ENCODE measurements around the gene MINDY4. TPM values are rescaled to one million over a fixed set of nuclear protein-coding genes. Genes with fewer than 3 reads are reported as not detected.

Gene MINDY4
- total and polyA plus RNA-seq, 7 experiments from 2014 or later: 0.41 to 1.5 (median 0.91) TPM

DNA sequence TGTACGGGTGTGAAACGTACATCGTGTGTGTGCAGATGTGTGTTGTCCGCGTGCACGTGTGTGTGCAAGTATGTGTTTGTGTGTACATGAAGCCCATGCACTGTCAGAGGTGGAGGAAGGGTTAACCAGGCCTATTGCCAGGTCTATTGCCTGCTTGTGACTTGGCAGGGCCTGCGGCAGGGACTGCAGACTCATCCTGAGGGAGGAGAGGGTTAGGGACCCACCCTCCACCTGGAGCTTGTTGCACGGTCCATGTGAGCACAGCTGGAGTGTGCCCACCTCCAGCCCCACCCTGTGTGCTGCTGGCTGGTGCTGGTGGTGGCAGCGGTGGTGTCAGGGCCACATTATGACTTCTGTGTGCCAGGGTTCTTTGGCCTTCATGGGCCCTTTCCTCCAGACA, 133.3 kb downstream of the MINDY4 start:
- Mint-ChIP-seq H3K4me1 (peaks cover 0 to 5% (median 0%) of the 10 kb centered on the region in 7 donors), H3K9me3 (peaks cover 0 to 2% (median 0%) of the 10 kb centered on the region in 11 donors), H3K4me3 (no peak overlapping the region), H3K27me3 (no peaks in the 10 kb centered on the region), H3K27ac (no peak overlapping the region), H3K36me3 (no peaks in the 10 kb centered on the region)
- no peaks in the 10 kb centered on the region for H3K36me3 ChIP-seq (ENCODE audit: control insufficient read depth in 2 of 3, insufficient read depth in 3 of 3, low read length in 3 of 3)
- DNase-seq (no peak), ATAC-seq (no peak)
- H3K27me3 ChIP-seq (ENCODE audit: control insufficient read depth in 2 of 2, insufficient read depth in 2 of 2, low read length in 2 of 2): no peaks in the 10 kb centered on the region
- no peaks in the 10 kb centered on the region for H3K4me1 ChIP-seq (ENCODE audit: control insufficient read depth in 2 of 2, insufficient read depth in 2 of 2, low read length in 2 of 2)
- CTCF ChIA-PET: no interaction called here
- H3K9me3 ChIP-seq (ENCODE audit: control insufficient read depth in 2 of 3, low read length in 3 of 3): no peaks in the 10 kb centered on the region
- no peak overlapping the region for H3K27ac ChIP-seq (ENCODE audit: low read depth, low read length)
- intact Hi-C loops (cut with micrococcal nuclease): no loop called here
- POLR2A ChIA-PET: no interaction called here
- no peak overlapping the region for H3K4me3 ChIP-seq (ENCODE audit: low read length)

DNA sequence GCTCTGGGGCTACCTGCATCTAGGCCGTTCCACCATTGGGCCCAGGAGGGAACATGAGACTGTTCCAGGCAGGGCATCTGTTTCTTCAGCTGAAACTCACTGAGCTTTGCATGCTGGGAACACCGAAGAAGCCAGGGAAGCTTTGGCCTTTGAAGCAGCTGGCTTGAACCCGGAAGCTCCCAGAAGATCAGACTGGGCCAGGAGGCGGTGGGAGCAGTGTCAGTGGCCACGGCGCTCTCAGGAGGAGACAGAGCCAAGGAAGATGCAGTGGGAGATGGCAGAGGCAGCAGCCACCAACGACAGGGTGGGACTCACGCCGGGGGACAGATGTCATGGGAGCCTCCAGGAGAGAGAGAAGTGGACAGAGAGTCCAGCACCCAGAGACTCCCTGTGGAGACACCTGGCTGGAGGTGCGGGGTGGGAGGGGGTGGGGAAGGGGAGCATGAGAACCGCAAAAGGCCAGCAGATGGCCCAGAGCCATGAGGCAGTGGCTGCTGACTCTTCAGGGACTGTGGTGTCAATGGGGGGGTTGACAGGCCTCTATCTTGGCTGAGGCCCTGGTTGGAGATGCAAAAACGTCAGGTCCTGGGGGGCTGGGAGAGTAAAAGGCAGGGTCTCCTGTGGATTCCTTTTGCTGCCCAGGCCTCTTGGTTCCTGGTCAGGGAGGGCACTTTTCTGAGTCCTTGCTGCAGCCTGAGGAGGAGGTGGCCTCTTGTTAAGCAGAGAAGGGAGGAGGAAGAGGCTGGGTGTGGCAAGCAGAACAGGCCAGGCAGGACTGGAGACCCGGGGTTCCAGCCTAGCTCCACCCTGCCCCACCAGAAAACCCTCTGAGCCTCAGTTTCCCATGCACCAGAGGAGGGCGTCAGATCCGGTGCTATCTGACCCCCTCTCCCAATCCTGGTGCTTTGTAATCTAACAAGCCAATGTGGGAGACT, 134.1 kb downstream of the MINDY4 start:
- Histone ChIP-seq H3K27me3 (ENCODE audit: control insufficient read depth in 2 of 2, insufficient read depth in 2 of 2, low read length in 2 of 2) (no peaks in the 10 kb centered on the region), H3K4me3 (ENCODE audit: low read length) (no peak overlapping the region), H3K9me3 (ENCODE audit: control insufficient read depth in 2 of 3, low read length in 3 of 3) (no peaks in the 10 kb centered on the region), H3K27ac (ENCODE audit: low read depth, low read length) (no peak overlapping the region), H3K36me3 (ENCODE audit: control insufficient read depth in 2 of 3, insufficient read depth in 3 of 3, low read length in 3 of 3) (no peaks in the 10 kb centered on the region), H3K4me1 (ENCODE audit: control insufficient read depth in 2 of 2, insufficient read depth in 2 of 2, low read length in 2 of 2) (no peaks in the 10 kb centered on the region)
- intact Hi-C loops (cut with micrococcal nuclease): no loop called here
- H3K4me1 Mint-ChIP-seq: peaks cover 0 to 5% (median 0%) of the 10 kb centered on the region in 7 donors
- no peak overlapping the region for H3K4me3 Mint-ChIP-seq
- H3K27me3 Mint-ChIP-seq: no peaks in the 10 kb centered on the region
- H3K27ac Mint-ChIP-seq: no peak overlapping the region
- H3K9me3 Mint-ChIP-seq: peaks cover 0 to 2% (median 0%) of the 10 kb centered on the region in 11 donors
- H3K36me3 Mint-ChIP-seq: no peaks in the 10 kb centered on the region
- DNase-seq (no peak), ATAC-seq (no peak)
- POLR2A ChIA-PET: no interaction called here
- CTCF ChIA-PET: no interaction called here

DNA sequence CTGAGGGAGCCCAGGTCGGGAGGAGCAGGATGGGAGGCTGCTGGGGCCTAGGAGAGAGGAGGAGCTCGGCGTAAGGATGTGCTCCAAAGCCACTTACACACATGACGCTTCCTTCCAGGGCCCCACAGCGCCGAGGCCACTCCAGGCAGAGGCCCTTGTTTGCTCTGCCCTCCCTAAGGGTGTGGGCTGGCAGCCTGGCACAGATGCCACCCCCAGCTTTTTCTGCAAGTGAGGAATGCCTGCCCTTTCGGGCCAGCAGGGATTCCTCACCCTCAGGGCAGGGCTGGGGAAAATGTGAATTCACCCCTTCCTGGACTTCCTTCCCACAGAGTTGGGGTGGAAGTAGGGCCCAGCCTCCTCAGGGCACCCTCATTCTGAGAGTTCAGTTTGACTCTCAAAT, 134.8 kb downstream of the MINDY4 start:
- ChIA-PET CTCF (no interaction called here), POLR2A (no interaction called here)
- H3K4me1 Mint-ChIP-seq: peaks cover 0 to 5% (median 0%) of the 10 kb centered on the region in 7 donors
- H3K36me3 Mint-ChIP-seq: no peaks in the 10 kb centered on the region
- no peak overlapping the region for H3K4me3 ChIP-seq (ENCODE audit: low read length)
- H3K36me3 ChIP-seq (ENCODE audit: control insufficient read depth in 2 of 3, insufficient read depth in 3 of 3, low read length in 3 of 3): no peaks in the 10 kb centered on the region
- no peak for ATAC-seq
- no peaks in the 10 kb centered on the region for H3K27me3 Mint-ChIP-seq
- peaks cover 0 to 2% (median 0%) of the 10 kb centered on the region in 11 donors for H3K9me3 Mint-ChIP-seq
- no peaks in the 10 kb centered on the region for H3K27me3 ChIP-seq (ENCODE audit: control insufficient read depth in 2 of 2, insufficient read depth in 2 of 2, low read length in 2 of 2)
- DNase-seq: no peak
- H3K27ac Mint-ChIP-seq: no peak overlapping the region
- H3K4me3 Mint-ChIP-seq: no peak overlapping the region
- no peaks in the 10 kb centered on the region for H3K9me3 ChIP-seq (ENCODE audit: control insufficient read depth in 2 of 3, low read length in 3 of 3)
- intact Hi-C loops (cut with micrococcal nuclease): no loop called here
- no peak overlapping the region for H3K27ac ChIP-seq (ENCODE audit: low read depth, low read length)
- H3K4me1 ChIP-seq (ENCODE audit: control insufficient read depth in 2 of 2, insufficient read depth in 2 of 2, low read length in 2 of 2): no peaks in the 10 kb centered on the region

DNA sequence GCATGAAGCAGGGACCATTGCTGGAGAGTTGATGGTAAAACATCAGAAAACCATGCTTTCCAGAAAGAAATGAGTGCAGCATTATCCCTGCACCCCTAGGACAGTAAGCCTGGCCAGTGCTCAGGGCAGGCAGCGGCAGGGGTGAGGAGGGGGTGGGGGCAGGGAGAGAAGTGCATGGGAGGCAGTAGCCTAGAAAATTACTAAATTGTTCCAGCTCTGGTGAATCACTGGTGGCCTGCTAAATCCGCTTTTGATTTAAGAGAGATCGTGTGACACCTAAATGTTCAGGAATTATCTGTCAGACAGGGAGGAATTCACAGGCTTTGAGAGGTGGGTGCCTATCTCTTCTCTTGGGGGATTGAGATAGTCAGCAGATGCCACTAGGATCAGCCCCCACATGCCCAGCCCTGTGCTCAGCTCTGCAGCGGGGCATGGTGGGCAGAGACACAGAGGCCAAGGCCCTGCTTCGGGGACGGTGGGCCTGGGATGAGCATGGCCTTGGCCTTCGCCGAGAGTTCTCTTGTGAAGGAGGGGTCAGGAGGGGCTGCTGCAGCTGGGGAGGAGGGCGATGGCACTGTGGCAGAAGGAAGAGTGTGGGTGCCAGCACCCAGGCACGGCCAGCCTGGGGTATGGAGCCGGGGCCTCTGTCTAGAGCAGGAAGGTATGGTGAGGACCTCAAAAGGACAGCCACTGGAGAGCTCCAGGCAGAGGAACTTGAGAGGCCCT, 135.5 kb downstream of the MINDY4 start:
- no peak for ATAC-seq
- intact Hi-C loops (cut with micrococcal nuclease): no loop called here

DNA sequence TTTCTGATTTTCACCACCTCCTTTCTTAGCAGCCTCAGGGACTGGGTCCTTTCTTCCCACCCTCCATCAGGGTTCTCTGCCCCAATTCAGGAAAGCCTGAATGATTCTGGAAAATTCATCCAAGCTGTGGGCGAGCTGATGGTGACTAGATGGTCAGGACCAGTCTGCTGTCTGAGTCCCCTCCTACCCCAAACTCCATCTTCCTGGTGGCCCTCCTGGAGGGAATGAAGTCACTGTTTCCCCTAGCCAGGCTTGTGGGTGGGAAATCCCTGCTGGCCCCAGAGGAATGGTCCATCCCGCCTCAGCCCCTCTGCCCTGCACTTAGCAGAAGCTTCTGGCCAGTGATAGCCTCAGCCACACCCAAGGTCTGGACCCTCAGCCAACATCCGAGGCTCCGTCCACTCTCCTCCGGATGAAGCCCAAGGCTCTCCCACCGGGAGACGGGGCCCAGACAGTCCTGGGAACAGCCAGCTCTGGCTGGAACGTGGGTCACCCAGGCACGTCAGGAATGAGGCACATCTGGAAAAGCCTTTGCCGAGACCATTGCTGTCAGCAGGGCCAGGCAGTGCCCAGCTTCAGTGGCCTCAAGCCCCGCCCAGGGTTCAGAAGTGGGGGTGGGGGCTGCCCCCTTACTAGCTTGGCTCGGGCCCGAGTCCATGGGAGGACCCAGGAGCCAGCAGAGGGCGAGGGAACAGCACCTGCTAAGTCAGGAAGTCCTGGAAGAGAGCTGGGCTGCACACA, 136.5 kb downstream of the MINDY4 start:
- no peak overlapping the region for H3K4me3 Mint-ChIP-seq
- Histone ChIP-seq H3K9me3 (ENCODE audit: control insufficient read depth in 2 of 3, low read length in 3 of 3) (no peaks in the 10 kb centered on the region), H3K4me1 (ENCODE audit: control insufficient read depth in 2 of 2, insufficient read depth in 2 of 2, low read length in 2 of 2) (no peaks in the 10 kb centered on the region), H3K4me3 (ENCODE audit: low read length) (no peak overlapping the region), H3K27ac (ENCODE audit: low read depth, low read length) (no peak overlapping the region), H3K27me3 (ENCODE audit: control insufficient read depth in 2 of 2, insufficient read depth in 2 of 2, low read length in 2 of 2) (no peaks in the 10 kb centered on the region), H3K36me3 (ENCODE audit: control insufficient read depth in 2 of 3, insufficient read depth in 3 of 3, low read length in 3 of 3) (no peaks in the 10 kb centered on the region)
- DNase-seq (no peak), ATAC-seq (no peak)
- no peaks in the 10 kb centered on the region for H3K27me3 Mint-ChIP-seq
- POLR2A ChIA-PET: no interaction called here
- H3K27ac Mint-ChIP-seq: no peak overlapping the region
- intact Hi-C loops (cut with micrococcal nuclease): no loop called here
- CTCF ChIA-PET: no interaction called here
- H3K9me3 Mint-ChIP-seq: peaks cover 0 to 2% (median 0%) of the 10 kb centered on the region in 11 donors
- H3K4me1 Mint-ChIP-seq: peaks cover 0 to 5% (median 0%) of the 10 kb centered on the region in 7 donors
- no peaks in the 10 kb centered on the region for H3K36me3 Mint-ChIP-seq

More for the DNA sequence above, 135.5 kb downstream of the MINDY4 start:
- Mint-ChIP-seq H3K27me3 (no peaks in the 10 kb centered on the region), H3K9me3 (peaks cover 0 to 2% (median 0%) of the 10 kb centered on the region in 11 donors), H3K36me3 (no peaks in the 10 kb centered on the region), H3K27ac (no peak overlapping the region), H3K4me3 (no peak overlapping the region), H3K4me1 (peaks cover 0 to 5% (median 0%) of the 10 kb centered on the region in 7 donors)
- Histone ChIP-seq H3K27me3 (ENCODE audit: control insufficient read depth in 2 of 2, insufficient read depth in 2 of 2, low read length in 2 of 2) (no peaks in the 10 kb centered on the region), H3K27ac (ENCODE audit: low read depth, low read length) (no peak overlapping the region), H3K4me3 (ENCODE audit: low read length) (no peak overlapping the region), H3K4me1 (ENCODE audit: control insufficient read depth in 2 of 2, insufficient read depth in 2 of 2, low read length in 2 of 2) (no peaks in the 10 kb centered on the region), H3K36me3 (ENCODE audit: control insufficient read depth in 2 of 3, insufficient read depth in 3 of 3, low read length in 3 of 3) (no peaks in the 10 kb centered on the region), H3K9me3 (ENCODE audit: control insufficient read depth in 2 of 3, low read length in 3 of 3) (no peaks in the 10 kb centered on the region)
- DNase-seq: no peak
- CTCF ChIA-PET: no interaction called here
- POLR2A ChIA-PET: no interaction called here

DNA sequence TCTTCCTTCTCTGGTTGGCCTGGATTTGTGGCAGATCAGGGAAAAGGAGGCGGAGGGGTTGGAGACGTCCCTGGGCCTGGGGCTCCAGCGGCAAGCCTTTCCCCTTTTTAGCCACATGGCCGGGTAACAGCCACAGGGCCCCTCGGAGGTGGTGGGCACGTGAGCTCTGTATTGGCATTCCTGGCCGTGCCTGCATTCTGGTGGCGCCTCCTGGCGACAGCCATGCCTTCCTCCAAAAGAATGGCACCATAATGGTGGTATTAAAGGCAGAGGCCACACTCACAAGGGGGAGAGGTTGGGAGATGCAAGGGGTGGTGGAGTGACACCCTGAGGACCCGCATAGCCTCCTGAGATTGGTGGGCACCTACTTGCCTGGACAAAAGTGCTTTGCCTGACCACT, 137.5 kb downstream of the MINDY4 start:
- H3K27ac ChIP-seq (ENCODE audit: low read depth, low read length): no peak overlapping the region
- ATAC-seq: no peak
- intact Hi-C loops (cut with micrococcal nuclease): no loop called here
- H3K9me3 Mint-ChIP-seq: peaks cover 0 to 3% (median 0%) of the 10 kb centered on the region in 11 donors
- no peaks in the 10 kb centered on the region for H3K36me3 Mint-ChIP-seq
- H3K4me1 Mint-ChIP-seq: peaks cover 0 to 6% (median 0%) of the 10 kb centered on the region in 7 donors
- H3K4me3 ChIP-seq (ENCODE audit: low read length): no peak overlapping the region
- H3K27me3 ChIP-seq (ENCODE audit: control insufficient read depth in 2 of 2, insufficient read depth in 2 of 2, low read length in 2 of 2): no peaks in the 10 kb centered on the region
- no peaks in the 10 kb centered on the region for H3K27me3 Mint-ChIP-seq
- no peak overlapping the region for H3K27ac Mint-ChIP-seq
- H3K36me3 ChIP-seq (ENCODE audit: control insufficient read depth in 2 of 3, insufficient read depth in 3 of 3, low read length in 3 of 3): no peaks in the 10 kb centered on the region
- no peak overlapping the region for H3K4me3 Mint-ChIP-seq
- H3K9me3 ChIP-seq (ENCODE audit: control insufficient read depth in 2 of 3, low read length in 3 of 3): no peaks in the 10 kb centered on the region
- ChIA-PET CTCF (no interaction called here), POLR2A (no interaction called here)
- no peaks in the 10 kb centered on the region for H3K4me1 ChIP-seq (ENCODE audit: control insufficient read depth in 2 of 2, insufficient read depth in 2 of 2, low read length in 2 of 2)
- no peak for DNase-seq
